HCT116 (cell line): ENCODE results near the gene BEND5. TPM values are rescaled to one million over a fixed set of nuclear protein-coding genes. Genes with fewer than 3 reads are reported as not detected.

Experiments used
- ATAC-seq: fragments of 200-7000 bp; cut with Tn5 transposase; 2 replicates; pipeline ENCODE4 v1.9.1; 2020; ENCODE audit warnings: mild to moderate bottlenecking, moderate library complexity
- BruUV-seq: library from RNA; stranded (reverse); fragments of 400-500 nt; replicated peaks from 2 replicates; lab custom pipeline; 2021; lab: Mats Ljungman, UMichigan
- CTCF ChIA-PET: fragments of 300-600 bp; sonication (Branson Sonifier 250); formaldehyde crosslinking; loops from one replicate; lab custom pipeline; 2021; ENCODE audit warnings: antibody characterized with exemption; lab: Charles Lee
- POLR2A ChIA-PET: fragments of 300-600, 350-600 bp; sonication (Branson Sonifier 250); formaldehyde crosslinking; loops from one replicate; lab custom pipeline; 2021; ENCODE audit warnings: antibody characterized with exemption; lab: Charles Lee
- RAD21 ChIA-PET, 2 experiments: fragments of 300-600 bp; sonication (Branson Sonifier 250); formaldehyde crosslinking; loops; one replicate each; lab custom pipeline; 2023; ENCODE audit warnings: low total read pairs in 2 of 2; ENCODE audit not compliant: uncharacterized antibody in 2 of 2, unreplicated experiment in 2 of 2, low non-redundant PET in 1 of 2; lab: Charles Lee
- DNase-seq: peaks from one replicate; pipeline ENCODE4 v3.0.0-alpha.2; 2010; ENCODE audit warnings: low read depth, low spot score
- H2AFZ ChIP-seq: fragments of 200-600 bp; shearing (Covaris generic), sonication (generic); 2 replicates; pipeline ENCODE4 v1.6.1; 2017; ENCODE audit warnings: low read depth, mixed run types, mixed read lengths, antibody characterized with exemption, low read length; ENCODE audit not compliant: poor library complexity, severe bottlenecking
- H3K27ac ChIP-seq: 2 replicates; pipeline ENCODE4 v1.5.1; 2012; ENCODE audit warnings: low read depth, low read length
- H3K27me3 ChIP-seq: fragments of 200-600 bp; sonication (generic); 2 replicates; pipeline ENCODE4 v1.6.1; 2016; ENCODE audit warnings: mixed run types, low read length, mixed read lengths; ENCODE audit not compliant: insufficient read depth
- H3K36me3 ChIP-seq, 2 experiments: fragments of 200-500 bp in 1 of 2; fragments of 200-600 bp in 1 of 2; sonication (Bioruptor generic) in 1 of 2; sonication (generic) in 1 of 2; 2 replicates each; pipeline versions ENCODE4 v1.5.1 to v1.6.1; 2014 to 2016; ENCODE audit warnings: low read length in 2 of 2, inconsistent platforms in 1 of 2, mixed read lengths in 1 of 2, mixed run types in 1 of 2; ENCODE audit not compliant: insufficient read depth in 2 of 2, control insufficient read depth in 1 of 2
- H3K4me1 ChIP-seq, 2 experiments: fragments of 200-600 bp in 1 of 2; sonication (generic) in 1 of 2; 2 replicates each; pipeline versions ENCODE4 v1.5.1 to v1.6.1; 2012 to 2017; ENCODE audit warnings: low read length in 2 of 2, inconsistent platforms in 1 of 2, mild to moderate bottlenecking in 1 of 2, mixed read lengths in 1 of 2, mixed run types in 1 of 2, moderate library complexity in 1 of 2; ENCODE audit not compliant: insufficient read depth in 2 of 2, control insufficient read depth in 1 of 2
- H3K4me2 ChIP-seq: fragments of 200-600 bp; sonication (generic); 2 replicates; pipeline ENCODE4 v1.6.1; 2017; ENCODE audit warnings: mixed run types, low read length, mixed read lengths
- H3K4me3 ChIP-seq, 2 experiments: fragments of 200-600 bp in 1 of 2; sonication (generic) in 1 of 2; replicated peaks in 1 of 2; 2 replicates each; pipeline ENCODE4 v1.5.1; 2011 to 2016; ENCODE audit warnings: low read length in 2 of 2, control low read depth in 1 of 2, low read depth in 1 of 2, mild to moderate bottlenecking in 1 of 2, mixed read lengths in 1 of 2, mixed run types in 1 of 2
- H3K79me2 ChIP-seq: fragments of 200-600 bp; sonication (generic); 2 replicates; pipeline ENCODE4 v1.6.1; 2017; ENCODE audit warnings: mild to moderate bottlenecking, mixed run types, low read length, moderate library complexity, mixed read lengths; ENCODE audit not compliant: insufficient read depth
- H3K9ac ChIP-seq: fragments of 200-600 bp; sonication (generic); 2 replicates; pipeline ENCODE4 v1.6.1; 2016; ENCODE audit warnings: low read length, mixed read lengths
- H3K9me2 ChIP-seq: fragments of 200-600 bp; sonication (generic), shearing (Covaris generic); 2 replicates; pipeline ENCODE4 v1.6.1; 2017; ENCODE audit warnings: mixed run types, mild to moderate bottlenecking, moderate library complexity; ENCODE audit not compliant: insufficient read depth
- H3K9me3 ChIP-seq, 2 experiments: fragments of 200-500 bp in 1 of 2; fragments of 200-600 bp in 1 of 2; sonication (Bioruptor generic) in 1 of 2; sonication (generic) in 1 of 2; 2 replicates each; pipeline ENCODE4 v1.6.1; 2014 to 2017; ENCODE audit warnings: low read length in 2 of 2, mixed read lengths in 2 of 2, inconsistent platforms in 1 of 2, low read depth in 1 of 2, mild to moderate bottlenecking in 1 of 2, mixed run types in 1 of 2, moderate library complexity in 1 of 2; ENCODE audit not compliant: control insufficient read depth in 1 of 2, insufficient read depth in 1 of 2
- H4K20me1 ChIP-seq: fragments of 200-600 bp; sonication (generic), shearing (Covaris generic); 2 replicates; pipeline ENCODE4 v1.6.1; 2017; ENCODE audit warnings: mixed run types, mild to moderate bottlenecking, moderate library complexity; ENCODE audit not compliant: insufficient read depth
- ATF3 ChIP-seq: IDR thresholded peaks from 2 replicates; pipeline ENCODE4 v1.6.1; 2012
- CBX3 ChIP-seq: IDR thresholded peaks from 2 replicates; pipeline ENCODE4 v1.6.1; 2012; ENCODE audit warnings: low read depth
- ELF1 ChIP-seq: IDR thresholded peaks from 2 replicates; pipeline ENCODE4 v1.6.1; 2012; ENCODE audit warnings: low read depth, borderline replicate concordance
- EZH2phosphoT487 ChIP-seq: fragments of 200-600 bp; IDR thresholded peaks from 2 replicates; pipeline ENCODE4 v1.6.1; 2018; ENCODE audit warnings: antibody characterized with exemption, borderline replicate concordance
- JUND ChIP-seq: IDR thresholded peaks from 2 replicates; pipeline ENCODE4 v1.6.1; 2012
- POLR2A ChIP-seq: IDR thresholded peaks from 2 replicates; pipeline ENCODE4 v1.7.0; 2011; ENCODE audit warnings: borderline replicate concordance; ENCODE audit not compliant: insufficient read depth, insufficient read length; ENCODE audit errors: extremely low read depth
- POLR2AphosphoS5 ChIP-seq: IDR thresholded peaks from 2 replicates; pipeline ENCODE4 v1.6.1; 2011; ENCODE audit warnings: mild to moderate bottlenecking, low read depth, low read length, moderate library complexity
- REST ChIP-seq: IDR thresholded peaks from 2 replicates; pipeline ENCODE4 v1.6.1; 2012; ENCODE audit warnings: low read depth
- SIN3A ChIP-seq: IDR thresholded peaks from 2 replicates; pipeline ENCODE4 v1.6.1; 2012; ENCODE audit warnings: low read depth
- SRF ChIP-seq: IDR thresholded peaks from 2 replicates; pipeline ENCODE4 v1.6.1; 2012; ENCODE audit warnings: low read depth
- TCF7L2 ChIP-seq: IDR thresholded peaks from 2 replicates; pipeline ENCODE4 v1.7.0; 2011; ENCODE audit warnings: borderline replicate concordance, inconsistent platforms; ENCODE audit not compliant: insufficient read depth, insufficient read length; ENCODE audit errors: extremely low read depth
- YY1 ChIP-seq: IDR thresholded peaks from 2 replicates; pipeline ENCODE4 v1.6.1; 2011; ENCODE audit warnings: low read length, low read depth, moderate library complexity, mild to moderate bottlenecking; ENCODE audit not compliant: insufficient replicate concordance; ENCODE audit errors: extremely low read depth
- ZFX ChIP-seq: fragments of 450-650 bp; IDR thresholded peaks from 2 replicates; pipeline ENCODE4 v1.6.1; 2017
- ZNF274 ChIP-seq: fragments of 200-500 bp; sonication (Bioruptor generic); IDR thresholded peaks from 2 replicates; pipeline ENCODE4 v1.6.1; 2014; ENCODE audit warnings: mild to moderate bottlenecking, low read depth, low read length, inconsistent platforms
- intact Hi-C: fragments of 100-400 bp; cut with micrococcal nuclease; formaldehyde crosslinking; loops from 2 replicates; pipeline ENCODE4 v1.10.0; 2022
- total RNA-seq: library from RNA; stranded (reverse); gene quantifications from one replicate; pipeline ENCODE4 v1.2.1, GENCODE V29; 2021; ENCODE audit not compliant: unreplicated experiment

Gene BEND5
- total RNA-seq, 1 experiment from 2014 or later, result not detected

- no TSS peak for BruUV-seq
- intact Hi-C loops, result no loop called here
- no peak for TF ChIP-seq JUND
- no peak for TF ChIP-seq POLR2A
- no peak for TF ChIP-seq TCF7L2
- no peak for TF ChIP-seq ZNF274
- no peak for TF ChIP-seq CBX3
- TF ChIP-seq YY1, result no peak
- no peak for TF ChIP-seq POLR2AphosphoS5
- no peak for TF ChIP-seq EZH2phosphoT487
- TF ChIP-seq SRF, result no peak
- TF ChIP-seq SIN3A, result no peak
- no peaks in the 10 kb centered on the region for H3K9me2 ChIP-seq
- no peak overlapping the region for H2AFZ ChIP-seq
- ChIA-PET RAD21 (no interaction called here), CTCF (no interaction called here), POLR2A (no interaction called here)
- H3K4me1 ChIP-seq, result no peaks in the 10 kb centered on the region
- H3K27me3 ChIP-seq, result peaks cover 18% of the 10 kb centered on the region
- H3K4me3 ChIP-seq, result no peak overlapping the region
- no peak overlapping the region for H3K27ac ChIP-seq
- no peak overlapping the region for H3K4me2 ChIP-seq
- no peaks in the 10 kb centered on the region for H4K20me1 ChIP-seq
- no peak for DNase-seq
- no peaks in the 10 kb centered on the region for H3K9me3 ChIP-seq
- H3K79me2 ChIP-seq, result no peaks in the 10 kb centered on the region
- ATAC-seq, result no peak
- H3K36me3 ChIP-seq, result no peaks in the 10 kb centered on the region
- H3K9ac ChIP-seq, result no peak overlapping the region
Observed at GRCh38 chr1:48739091-48739490, 37.6 kb downstream of the BEND5 start.

GRCh38 chr1:48738356-48738755 lies 38.3 kb downstream of the BEND5 start:
- ChIA-PET POLR2A (no interaction called here), CTCF (no interaction called here), RAD21 (no interaction called here)
- Histone ChIP-seq H3K79me2 (no peaks in the 10 kb centered on the region), H3K9ac (no peak overlapping the region), H3K9me3 (no peaks in the 10 kb centered on the region), H3K9me2 (no peaks in the 10 kb centered on the region), H3K4me3 (no peak overlapping the region), H4K20me1 (no peaks in the 10 kb centered on the region), H2AFZ (no peak overlapping the region), H3K36me3 (no peaks in the 10 kb centered on the region), H3K27ac (no peak overlapping the region), H3K4me1 (no peaks in the 10 kb centered on the region), H3K4me2 (no peak overlapping the region), H3K27me3 (peaks cover 18% of the 10 kb centered on the region)
- no TSS peak for BruUV-seq
- intact Hi-C loops, result no loop called here
- no peak for DNase-seq
- ATAC-seq, result no peak
- TF ChIP-seq TCF7L2 (no peak), POLR2A (no peak), POLR2AphosphoS5 (no peak), ELF1 (no peak), ATF3 (no peak), ZFX (no peak), YY1 (no peak), REST (no peak)
